GM04503 (cell line): Measurements from ENCODE around the gene ETFA.
A peak's percentile ranks its signal among the peaks of the same experiment; 100 is the strongest.

Source experiments
- DNase-seq: peaks from one replicate; pipeline ENCODE4 v3.0.0-alpha.2; 2012; ENCODE audit warnings: low read depth

ETFA gene

DNA sequence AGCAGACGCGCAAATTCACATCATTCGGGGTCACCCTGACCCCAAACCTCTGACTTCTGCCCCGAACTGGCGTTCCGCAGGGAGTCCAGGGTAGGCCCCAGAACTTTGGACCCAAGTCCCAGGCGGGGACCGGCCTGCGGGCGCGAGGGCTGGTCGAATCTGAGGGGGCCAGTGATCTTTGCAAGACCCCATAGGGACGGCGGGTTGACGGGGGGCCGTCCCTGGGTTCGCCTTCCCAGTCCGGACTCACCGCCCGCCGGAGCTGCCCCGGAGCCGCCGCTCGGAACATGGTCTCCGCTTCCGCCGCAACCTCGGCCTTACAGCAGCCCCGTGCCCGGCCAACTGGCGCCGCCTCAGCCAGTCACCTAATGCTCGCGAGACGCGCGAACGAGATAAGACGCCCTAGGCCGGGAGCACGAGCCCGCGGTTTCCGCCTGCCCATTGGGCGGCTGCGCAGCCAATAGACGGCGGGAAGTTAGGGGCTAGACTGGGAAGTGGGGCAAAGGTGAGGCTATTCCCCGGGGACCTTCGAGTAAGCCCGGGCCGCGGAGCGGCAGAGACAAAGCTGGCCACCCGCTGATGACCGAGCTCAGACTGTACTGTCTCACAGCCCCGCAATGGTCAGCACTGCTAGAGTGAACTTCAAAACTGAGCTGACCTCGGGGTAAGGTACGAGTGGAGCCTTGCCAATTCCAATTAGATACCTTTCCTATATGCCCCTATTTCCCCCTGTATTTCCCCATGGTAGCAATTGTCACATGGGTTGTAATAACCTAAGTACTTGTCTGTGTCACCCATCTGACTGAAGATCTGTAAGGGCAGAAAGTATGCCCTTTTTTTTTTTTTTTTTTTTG, at the start of gene ETFA:
ETFA (minus strand) TSS at position 370 of the 854 bp plus-strand sequence; CDS start at position 289, 81 bp downstream.
- peak; percentile 77 for DNase-seq

DNA sequence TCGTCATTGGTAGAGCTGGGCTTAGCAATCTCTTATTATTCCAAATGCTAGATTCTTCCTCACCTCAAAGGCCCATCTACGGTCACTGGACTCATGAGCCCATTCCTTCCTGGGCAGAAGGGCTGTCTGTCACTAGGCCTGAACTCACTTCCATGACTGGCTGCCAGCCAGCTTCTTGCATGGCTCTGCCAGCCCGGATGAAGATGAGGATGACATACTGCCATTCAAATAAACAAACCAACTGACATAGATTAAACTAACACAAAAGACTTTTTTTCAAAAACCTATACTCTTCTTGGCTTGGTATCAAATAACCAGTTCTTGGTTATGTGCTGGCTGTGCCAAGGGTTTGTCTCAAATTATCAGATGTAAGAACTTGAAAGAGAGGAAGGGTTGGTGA, 49.1 kb upstream of the ETFA start:
- DNase-seq, result no peak

DNA sequence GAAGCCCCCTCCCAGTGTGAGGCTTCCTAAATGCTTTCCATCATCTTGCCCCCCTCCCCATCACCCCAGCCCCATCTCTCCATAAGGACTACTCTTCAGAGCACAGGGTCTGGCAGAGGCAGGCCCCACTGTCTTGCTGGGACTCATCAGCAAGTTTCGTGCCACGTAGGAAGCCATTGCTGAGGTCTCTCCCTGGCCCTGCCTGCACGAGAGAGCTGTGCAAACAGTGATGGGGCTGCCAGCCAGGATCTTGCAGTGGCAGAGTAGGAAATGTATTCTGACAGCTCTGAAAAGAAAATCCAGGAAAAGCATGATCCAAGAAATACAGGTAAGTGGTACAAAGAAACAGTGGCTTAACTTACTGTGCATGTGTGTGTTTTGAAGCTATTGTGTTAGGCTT, 47.9 kb upstream of the ETFA start:
- no peak for DNase-seq

DNA sequence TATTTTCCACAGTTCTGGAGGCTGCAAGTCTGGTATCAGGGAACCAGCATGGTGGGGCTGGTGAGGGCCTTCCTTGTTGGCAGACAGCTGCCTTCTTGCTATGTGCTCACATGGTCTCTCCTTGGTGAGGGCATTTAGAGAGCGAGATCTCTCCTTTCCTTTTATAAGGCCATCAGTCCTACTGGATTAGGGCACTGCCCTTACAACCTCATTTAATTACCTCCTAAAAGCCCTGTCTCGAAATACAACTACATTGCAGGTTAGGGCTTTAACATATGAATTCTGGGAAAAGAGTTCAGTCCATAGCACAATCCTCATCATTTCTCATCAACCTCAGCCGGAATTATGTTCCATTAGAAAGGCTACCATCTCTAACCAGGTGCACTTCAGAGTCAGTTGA, 47.2 kb upstream of the ETFA start:
- no peak for DNase-seq

DNA sequence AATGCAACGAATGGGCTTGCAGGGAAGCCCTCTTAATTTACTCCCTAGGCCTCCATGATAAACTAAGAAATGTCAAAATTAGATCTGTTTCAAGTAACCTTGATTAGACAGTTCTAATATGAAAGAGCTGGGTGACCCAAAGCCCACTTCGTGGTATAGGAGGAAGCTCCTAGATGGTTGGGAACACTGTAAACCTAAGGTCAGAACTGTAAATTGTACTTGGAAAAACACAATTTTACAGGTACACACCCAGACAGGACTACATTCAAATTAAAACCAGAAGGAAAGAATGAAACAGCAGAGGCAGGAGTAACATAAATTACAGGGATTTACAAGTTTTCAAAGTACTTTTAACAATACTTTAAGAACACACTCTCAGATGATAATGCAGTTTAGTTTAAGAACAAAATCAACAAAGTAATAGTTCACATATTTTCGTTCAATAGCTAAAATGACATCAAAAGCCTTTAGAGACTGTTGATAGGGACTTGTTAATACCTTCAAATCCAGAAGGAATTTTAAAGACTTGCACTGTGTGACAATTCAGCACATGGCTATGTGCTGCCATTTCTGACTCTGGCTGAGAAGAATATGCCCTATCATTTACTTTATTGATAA, 43.7 kb upstream of the ETFA start:
- DNase-seq, result no peak

DNA sequence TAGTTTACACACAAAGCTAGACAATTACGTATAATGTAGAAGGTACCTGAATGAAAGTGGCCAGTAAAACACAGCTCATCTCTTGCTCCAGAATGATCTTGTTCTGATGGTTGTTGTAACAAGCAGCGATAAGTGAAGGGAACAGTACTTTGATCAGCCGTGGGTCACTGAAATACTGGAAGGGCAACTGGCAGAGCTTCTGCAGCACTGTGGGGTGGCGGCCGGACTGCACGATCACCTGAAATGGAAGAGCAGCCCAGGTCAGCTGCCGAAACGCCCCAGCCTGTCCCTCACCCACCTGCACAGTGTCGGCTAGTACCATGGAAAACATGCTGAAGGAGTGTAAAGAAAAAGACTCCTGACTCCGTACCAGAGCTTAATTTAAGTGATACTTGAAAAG, 42.6 kb upstream of the ETFA start:
- no peak for DNase-seq

DNA sequence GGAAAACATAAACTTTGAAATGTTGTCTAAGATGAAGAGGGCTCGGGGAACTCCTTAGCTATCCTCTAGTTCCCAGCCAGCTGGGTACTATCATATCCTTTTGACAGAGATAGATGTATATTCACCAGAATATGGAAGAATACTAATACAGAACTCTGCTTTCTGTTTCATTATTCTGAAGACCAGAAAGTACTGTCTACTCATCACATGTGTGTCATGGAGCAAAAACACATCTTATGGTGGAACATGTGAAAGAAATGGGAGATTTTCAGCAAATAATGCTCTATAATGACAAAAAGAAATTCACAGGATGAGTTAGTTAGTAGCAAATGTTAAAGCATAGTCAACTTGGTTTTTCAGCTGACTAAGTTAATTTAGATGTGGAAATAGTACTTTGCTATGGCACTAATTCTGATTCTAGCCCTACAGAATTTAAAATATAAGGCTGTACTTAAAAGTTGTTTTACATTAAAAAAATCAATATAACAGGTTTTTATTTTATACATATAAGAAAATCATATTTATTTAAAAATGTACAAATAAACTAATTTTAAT, 41.8 kb upstream of the ETFA start:
- DNase-seq, result no peak

DNA sequence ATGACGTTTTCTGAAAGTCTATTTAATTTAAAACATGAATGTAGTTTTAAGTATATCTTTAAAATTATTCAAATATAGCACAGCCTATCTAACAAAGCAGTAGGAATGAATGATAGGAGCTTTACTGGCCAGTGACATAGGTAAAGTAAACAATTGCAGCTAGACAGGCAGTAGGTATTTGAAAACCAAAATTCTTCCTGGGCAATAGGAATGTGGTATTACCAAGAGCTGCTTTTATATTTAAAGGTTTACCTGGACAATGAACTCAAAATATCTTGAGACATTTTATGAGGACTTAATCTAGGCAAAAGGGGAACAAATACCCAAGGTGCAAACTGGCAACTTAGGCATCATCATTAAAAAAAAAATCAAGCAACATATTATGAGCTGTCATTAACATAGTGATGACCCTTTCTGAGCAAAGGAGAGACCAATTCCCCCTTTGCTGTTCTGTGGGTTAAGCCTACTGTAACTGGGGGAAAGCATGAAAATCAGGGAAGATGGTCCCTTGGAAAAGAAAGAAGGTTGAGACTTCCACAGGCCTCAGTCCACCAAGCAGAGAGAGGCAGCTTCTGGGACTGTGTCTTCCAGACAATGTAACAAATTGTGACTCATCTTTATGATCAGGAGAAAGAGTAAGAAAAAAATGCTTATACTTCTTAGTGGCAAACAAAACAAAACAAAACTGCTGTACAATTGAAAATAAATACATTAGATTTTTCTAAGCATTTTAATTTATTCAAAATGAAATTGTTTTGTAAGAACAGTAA, 38.2 kb upstream of the ETFA start:
- no peak for DNase-seq

DNA sequence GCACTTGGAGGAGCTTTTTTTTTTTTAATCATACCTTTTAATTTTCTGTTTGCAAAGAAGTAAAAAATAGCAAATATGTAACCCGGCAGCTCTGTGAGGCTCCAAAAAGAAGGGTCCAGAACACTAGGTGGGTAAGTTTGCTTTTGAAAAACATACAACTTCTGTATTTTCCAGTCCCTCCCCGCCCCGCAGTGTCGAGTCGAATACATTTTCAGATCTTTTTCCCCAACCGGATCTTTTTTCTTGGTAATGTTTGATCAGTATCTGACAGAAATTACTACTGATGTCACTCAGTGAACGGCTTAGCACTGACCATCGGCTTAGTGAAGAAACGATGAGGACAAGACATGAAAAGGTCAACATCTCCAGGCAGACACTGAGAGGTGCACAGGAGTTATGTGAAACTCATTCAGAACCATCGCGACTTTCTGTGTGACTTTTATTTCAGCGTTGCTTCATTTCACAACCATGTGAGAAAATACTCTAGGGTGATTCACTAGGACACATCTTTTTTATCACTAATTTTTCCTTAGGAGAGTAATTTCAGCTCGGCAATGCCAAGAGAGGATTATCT, 36.3 kb upstream of the ETFA start:
- DNase-seq, result no peak

DNA sequence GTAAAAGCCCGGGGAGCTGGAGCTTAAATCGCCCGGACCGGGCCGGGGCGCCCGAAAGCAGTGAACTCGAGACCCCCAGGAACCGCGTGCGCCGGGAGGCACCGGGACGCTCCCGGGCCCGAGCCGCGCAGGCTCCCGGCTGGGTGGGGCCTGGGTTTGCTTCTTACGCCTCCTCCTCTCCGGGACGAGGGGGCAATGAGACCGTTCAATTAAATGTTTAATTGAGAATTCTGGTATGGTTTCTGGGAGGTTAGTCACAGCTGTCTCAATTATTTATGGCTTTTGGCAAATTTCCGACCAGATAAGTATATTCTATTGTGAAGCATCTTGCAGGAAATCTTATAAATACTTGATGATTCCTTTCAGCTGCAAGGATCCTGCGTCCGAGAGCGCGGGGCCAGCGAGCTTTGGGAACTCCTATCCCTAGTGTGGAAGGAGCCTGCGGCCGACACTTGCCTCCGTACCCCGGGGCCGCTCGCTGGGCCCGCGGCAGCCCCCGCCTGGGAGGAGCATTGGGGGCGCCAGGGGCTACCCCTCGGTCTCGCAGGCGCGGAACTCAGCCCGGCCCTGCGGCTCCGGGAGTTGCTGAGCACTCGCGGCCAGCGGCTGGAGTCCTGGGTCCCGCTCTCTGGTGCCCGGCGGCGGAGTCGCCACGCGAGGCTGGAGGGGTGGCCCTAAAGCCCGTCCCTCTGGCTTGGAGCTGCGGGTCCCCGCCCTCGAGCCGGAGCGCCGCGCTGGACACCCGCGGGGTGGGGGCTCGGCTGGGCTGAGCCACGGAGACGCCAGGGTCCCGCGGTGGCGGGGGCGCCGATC, 35.6 kb upstream of the ETFA start:
- DNase-seq, result no peak

DNA sequence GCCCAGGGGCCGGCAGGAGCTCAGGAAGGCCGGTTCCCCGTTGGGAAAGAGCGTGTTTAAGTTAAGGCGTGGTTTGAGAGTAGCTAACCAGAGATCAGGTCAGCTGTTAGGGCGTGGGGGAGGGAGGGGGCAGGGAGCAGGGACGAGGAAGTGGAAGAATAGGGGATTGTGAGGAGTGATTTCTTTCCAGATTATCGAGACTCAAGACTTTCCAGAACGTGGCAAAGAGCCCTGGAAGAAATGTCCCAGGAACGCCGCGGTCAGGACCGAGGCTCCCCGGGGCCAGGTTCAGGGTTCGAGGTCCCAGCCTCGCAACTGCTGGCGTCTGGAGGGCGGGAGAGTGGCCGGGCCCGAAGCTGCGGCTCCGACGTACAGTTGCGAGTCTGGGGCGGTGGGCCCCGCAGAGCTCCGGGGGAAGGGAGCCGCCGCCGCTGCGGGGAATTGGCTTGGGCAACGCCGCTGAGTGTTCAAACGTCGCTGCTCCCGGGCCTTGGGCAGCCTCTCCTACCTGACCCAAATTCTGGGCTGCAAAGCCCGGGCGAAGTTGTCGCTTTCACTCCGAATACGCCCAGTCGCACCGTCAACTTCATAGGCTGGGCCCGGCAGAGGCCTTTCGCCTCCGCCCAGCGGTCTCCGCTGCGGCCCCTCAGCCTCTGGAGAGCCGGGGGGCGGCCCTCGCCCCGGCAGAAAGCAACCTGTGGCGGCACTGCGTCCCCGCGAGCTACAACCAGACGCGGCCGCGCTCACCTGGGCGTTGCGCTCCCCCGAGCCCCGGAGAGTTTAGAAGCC, 34.8 kb upstream of the ETFA start:
- DNase-seq, result no peak

DNA sequence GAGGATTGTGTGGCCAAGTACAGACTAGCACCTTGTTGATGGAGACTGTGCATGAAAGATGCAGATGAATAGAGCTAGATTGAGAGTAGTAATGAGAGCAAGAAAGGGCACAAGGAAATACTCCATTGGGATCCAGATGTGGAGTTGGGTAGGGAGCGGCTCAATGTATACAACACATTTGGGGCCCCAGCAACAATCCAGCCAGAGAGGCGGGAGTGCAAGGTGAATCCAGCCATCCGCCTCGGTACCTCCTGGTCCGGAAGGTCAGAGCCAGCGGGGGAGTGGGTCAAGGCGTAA, 34.3 kb upstream of the ETFA start:
- DNase-seq, result no peak

DNA sequence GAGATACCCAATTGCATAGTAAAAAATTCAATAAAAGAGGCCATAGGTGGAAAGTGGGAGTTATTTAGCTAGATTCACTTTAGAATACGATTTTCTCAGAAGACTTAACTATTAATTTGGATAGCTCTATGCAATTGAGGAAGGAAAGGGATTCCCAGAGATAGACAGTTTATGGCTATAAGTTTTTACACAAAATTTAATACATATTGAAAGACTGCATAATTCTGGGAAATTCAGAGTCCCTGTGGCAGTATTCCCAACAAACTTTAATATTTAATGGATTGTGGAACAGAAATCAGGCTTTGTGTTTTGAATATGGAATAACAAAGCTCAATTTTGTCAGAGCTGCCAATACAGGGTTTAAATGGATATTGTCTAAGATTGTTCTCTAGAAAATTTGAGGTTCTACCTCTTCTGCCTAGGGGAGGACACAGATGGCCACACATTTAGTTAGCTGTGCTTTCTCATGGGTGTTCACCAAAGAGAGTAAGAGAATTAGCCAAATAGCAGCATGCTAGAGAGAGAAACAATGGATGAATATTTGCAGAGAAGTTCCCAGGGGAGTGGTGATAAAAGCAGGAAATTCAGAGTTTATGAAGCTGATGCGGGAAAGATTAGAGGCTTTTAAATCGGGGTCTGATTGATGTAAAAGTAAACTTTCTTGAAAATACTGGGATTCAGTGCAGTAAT, 33.8 kb upstream of the ETFA start:
- no peak for DNase-seq

DNA sequence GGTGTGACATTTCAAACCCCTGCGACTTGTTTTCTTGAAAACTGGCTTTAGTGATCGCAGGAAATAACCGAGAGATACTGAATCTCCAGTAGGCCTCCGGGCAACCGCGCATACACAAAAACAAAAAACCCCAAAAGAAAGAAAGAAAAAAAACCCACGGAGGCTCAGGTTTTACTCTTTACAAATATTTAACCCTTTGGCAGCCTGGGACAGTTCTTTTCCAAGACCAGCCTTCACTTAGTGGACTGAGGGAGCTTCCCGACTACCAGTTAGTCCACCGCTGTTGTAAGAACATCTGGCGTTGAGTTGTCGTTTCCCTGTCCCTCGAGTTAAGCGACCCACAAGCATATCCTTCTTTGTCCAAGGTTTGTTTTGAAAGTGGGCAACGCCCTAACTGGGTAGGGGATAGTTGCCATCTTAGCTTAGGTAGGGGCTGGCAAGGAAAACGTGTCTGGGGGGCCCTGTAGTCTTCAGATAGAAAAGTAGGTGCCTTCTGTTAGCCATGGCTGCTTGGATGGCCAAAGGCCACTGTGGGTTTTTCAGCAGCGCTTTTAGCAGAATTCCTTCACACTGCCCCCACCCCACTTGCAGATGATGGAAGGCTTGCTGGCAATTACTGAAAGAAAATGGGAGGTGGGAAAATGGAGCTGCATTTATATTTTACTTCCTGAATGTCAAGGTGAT, 32.2 kb upstream of the ETFA start:
- no peak for DNase-seq

DNA sequence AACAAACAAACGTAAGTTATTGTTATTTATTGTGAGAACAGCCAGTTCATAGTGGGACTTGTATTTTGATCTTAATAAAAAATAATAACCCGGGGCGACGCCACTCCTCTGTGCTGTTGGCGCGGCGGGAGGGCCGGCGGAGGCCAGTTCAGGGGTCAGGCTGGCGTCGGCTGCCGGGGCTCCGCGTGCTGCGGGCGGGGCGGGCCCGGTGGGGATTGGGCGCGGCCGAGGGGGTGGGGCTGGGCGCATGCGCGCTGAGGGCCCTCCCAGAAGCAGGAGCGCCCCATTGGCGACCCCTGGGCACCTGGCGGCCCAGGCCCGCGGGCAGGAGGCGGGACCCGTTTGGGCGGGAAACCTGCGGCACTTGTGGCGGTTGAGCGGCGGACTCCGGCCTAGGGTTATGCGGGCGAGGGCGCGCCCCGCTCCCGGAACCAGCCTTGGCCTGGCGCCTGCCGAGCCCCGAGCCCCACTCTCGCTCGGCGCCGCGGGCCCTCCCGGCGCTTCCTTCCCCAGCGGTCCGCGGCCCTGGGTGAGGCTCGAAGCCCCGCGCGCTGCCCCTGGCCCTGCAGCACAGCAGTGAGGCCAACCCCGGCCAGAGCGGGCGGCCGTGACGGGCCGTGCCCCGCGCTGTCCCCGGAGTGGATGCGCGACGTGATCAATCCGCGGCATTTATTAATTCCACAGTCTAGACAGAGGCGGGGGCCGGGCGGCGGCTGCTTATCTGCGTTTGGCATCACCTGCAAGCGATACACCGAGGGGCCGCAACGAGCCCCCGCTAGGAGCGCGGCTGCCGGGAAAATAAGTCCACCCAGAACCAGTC, 31.3 kb upstream of the ETFA start:
- no peak for DNase-seq

DNA sequence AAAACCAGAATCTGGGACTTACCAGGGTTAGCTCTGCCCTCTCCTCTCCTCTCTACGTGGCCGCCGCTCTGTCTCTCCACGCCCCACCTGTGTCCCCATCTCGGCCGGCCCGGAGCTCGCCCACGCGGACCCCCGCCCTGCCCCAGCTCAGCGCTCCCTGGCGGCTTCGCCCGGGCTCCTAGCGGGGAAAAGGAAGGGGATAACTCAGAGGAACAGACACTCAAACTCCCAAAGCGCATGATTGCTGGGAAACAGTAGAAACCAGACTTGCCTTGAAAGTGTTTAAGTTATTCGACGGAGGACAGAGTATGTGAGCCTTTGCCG, 30.8 kb upstream of the ETFA start:
- DNase-seq, result no peak

DNA sequence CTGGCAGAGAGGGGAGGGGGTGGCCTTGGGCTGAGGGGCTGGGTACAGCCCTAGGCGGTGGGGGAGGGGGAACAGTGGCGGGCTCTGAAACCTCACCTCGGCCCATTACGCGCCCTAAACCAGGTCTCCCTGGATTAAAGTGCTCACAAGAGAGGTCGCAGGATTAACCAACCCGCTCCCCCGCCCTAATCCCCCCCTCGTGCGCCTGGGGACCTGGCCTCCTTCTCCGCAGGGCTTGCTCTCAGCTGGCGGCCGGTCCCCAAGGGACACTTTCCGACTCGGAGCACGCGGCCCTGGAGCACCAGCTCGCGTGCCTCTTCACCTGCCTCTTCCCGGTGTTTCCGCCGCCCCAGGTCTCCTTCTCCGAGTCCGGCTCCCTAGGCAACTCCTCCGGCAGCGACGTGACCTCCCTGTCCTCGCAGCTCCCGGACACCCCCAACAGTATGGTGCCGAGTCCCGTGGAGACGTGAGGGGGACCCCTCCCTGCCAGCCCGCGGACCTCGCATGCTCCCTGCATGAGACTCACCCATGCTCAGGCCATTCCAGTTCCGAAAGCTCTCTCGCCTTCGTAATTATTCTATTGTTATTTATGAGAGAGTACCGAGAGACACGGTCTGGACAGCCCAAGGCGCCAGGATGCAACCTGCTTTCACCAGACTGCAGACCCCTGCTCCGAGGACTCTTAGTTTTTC, 30.2 kb upstream of the ETFA start:
- DNase-seq, result no peak

DNA sequence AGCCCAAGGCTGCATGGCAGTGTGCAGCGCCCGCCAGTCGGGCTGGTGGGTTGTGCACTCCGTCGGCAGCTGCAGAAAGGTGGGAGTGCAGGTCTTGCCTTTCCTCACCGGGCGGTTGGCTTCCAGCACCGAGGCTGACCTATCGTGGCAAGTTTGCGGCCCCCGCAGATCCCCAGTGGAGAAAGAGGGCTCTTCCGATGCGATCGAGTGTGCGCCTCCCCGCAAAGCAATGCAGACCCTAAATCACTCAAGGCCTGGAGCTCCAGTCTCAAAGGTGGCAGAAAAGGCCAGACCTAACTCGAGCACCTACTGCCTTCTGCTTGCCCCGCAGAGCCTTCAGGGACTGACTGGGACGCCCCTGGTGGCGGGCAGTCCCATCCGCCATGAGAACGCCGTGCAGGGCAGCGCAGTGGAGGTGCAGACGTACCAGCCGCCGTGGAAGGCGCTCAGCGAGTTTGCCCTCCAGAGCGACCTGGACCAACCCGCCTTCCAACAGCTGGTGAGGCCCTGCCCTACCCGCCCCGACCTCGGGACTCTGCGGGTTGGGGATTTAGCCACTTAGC, 29.6 kb upstream of the ETFA start:
- no peak for DNase-seq
